Fibroblast of skin of scalp (primary cell): Measurements from ENCODE around the gene PIK3C3.
"Not testable (repeated sequence)": the region's sequence is repeated elsewhere in the genome, so short reads cannot be mapped to it uniquely, and the experiment has no call there.

Experiments
- DNase-seq: peaks from one replicate; pipeline ENCODE4 v3.0.0-alpha.2; 2013

Gene PIK3C3

DNA sequence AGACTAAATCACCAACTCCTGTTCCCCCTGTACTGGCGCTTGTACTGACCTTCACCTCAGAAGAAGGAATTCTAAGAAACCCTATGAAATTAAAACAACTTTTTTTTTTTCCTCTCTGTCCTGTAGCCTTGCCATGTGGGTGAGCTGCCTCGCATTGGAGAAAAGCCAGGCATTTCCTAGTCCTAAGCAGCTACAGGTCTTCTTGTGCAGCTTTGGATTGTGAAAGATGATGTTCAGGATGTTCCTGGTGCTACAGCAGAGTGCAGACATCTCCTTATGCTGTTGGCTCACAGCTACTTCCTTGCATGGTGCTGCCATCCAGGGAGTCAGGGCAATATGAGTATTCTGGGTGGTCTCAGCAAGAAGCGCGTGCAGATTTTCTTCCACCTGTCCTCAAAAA lies 11.9 kb downstream of the PIK3C3 start:
- no peak for DNase-seq

DNA sequence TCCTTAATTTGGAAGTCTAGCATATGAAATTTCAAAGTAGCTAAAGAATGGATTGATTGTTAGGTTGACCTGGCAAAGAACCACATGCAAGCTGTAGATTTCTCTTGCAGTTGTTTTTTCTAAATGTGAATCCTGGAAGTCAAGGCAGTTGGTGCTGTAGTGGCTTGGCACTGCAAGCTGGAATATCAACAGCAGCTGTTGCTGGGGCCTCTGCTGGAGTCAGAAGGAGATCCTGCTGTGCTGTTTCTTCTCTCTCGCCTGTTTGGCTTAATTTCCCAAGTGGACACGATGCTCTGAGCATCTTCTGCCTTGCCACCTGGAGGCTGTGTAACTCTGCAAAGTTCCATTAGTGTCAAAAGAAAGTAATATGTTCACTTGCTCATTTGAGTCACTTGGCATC lies 12.6 kb downstream of the PIK3C3 start:
- no peak for DNase-seq

DNA sequence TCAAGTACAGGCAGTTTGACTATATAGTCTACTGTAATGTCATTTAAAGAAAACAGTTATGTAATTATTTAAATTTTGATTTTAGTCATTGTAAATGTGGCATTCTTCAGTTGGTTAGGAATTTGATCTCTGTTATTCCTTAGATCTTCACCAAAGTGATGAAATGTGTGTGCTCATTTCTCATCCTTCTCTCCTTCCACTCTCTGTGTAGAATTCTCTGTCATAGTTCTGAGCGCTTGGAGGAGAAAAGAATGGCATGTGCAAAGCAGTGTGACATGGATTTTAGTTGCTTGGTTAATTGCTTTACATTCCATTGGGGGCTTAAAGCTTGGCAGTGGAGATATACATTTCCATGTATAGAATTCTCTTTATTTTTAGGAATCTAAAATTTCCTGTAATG lies 14.8 kb downstream of the PIK3C3 start:
- DNase-seq: peak; percentile 55

DNA sequence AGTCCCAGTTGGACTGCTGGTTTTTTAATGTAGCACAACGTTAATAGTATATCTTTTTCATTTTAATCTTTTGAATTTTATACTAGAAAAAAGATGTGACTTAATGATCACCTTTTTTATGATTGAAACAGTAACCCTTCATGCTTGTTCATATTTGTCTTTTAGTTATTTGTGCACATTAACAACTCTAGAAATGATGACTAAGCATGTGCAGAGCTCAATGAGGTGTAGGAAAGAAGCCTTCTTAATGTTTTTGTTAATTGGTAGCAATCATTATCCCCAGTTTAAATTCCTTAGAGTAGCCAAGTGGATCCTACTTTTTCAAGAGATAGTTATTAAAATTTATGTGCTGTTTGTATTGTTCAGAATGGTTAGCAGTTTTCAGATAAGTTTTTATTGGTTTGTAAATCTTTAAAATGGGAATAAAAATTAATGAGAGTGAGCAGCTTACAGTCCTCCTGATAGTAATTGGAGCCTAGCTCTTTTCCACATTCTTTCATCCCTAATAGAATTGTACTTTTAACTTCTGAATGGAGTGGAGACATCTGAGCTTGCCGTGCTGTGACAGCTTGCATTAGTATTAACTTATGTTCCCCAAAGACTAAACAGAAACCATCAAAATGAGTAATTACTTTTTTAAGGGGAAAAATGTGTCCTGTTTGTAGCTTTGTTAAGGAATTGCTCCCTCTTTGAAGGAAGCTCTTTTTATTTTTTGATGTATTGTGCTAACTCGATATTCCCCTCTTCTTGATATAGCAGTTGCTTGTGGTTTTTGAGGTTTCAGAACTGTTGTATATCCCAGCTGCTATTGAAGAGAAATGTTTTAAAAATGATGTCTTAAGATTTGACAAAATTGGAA lies 17.3 kb downstream of the PIK3C3 start:
- peak; percentile 14 for DNase-seq

DNA sequence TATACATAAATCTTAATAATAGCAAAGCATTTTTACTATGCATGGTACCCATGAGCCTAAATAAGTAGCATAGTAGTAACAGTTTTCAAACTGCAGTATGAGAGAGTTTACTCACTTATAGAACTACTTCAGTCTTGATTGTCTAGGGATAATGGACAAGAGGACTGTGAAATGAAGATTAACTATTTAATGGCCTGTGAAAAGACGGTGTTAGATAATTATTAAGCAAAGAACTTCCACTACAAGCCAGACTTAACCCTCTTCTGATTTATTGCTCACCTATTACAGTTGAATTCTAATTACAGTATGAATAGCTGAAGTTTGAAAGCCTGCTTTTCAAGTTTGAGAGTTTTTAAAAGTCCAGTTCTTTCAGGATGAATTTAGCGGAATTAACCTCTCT lies 18.9 kb downstream of the PIK3C3 start:
- no peak for DNase-seq

DNA sequence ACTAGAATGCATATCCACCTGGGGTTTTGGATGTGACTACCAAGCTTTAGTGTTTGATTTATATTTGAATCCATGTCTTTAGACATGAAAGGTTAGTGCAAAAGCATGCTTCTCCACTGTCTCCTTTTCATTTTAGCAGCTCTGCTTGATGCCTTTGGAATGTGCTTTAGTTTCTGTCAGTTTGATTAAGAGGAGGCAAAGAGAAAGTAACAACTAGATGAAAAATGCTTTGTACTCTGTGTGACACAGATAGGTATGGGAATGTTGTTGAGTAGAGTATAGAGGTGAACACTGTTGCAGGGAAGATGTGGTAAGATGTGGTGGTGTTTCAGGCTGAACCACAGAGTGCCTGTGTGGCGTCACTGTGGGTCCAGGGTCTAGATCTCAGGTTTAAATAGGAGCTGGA lies 19.8 kb downstream of the PIK3C3 start:
- DNase-seq: no peak

DNA sequence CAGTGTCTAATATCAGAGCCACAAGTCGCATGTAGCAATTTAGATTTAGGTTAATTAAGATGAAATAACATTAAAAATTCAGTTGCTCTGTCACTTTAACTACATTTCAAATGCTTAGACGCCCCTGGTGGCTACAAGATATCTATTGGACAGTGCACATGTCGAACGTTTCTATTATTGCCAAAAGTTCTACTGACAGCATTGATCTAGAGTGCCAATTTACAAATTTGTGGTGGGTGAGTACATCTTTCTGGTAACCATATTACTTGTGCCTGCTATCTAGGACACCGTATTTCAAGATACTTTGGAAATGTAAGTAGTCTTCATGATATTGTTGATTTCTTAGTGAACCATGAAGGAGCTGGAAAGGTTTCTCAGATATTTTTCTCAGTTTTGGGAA lies 20.2 kb downstream of the PIK3C3 start:
- DNase-seq: no peak

DNA sequence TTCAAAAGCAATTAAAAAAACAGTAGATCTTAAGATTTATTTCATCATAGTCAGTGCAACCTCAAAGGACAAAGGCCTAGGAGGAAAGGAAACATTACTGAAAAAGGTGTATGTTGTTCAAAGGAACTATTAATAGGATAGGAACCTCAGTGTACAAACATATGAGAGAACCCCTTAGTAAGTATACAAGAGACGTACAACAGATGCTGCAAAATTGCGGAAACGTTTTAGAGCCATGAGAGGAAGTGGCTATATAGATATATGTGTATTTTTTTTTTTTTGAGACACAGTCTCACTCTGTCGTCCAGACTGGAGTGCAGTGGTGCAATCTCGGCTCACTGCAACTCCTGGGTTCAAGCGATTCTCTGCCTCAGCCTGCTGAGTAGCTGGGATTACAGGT lies 22.2 kb downstream of the PIK3C3 start:
- no peak for DNase-seq

DNA sequence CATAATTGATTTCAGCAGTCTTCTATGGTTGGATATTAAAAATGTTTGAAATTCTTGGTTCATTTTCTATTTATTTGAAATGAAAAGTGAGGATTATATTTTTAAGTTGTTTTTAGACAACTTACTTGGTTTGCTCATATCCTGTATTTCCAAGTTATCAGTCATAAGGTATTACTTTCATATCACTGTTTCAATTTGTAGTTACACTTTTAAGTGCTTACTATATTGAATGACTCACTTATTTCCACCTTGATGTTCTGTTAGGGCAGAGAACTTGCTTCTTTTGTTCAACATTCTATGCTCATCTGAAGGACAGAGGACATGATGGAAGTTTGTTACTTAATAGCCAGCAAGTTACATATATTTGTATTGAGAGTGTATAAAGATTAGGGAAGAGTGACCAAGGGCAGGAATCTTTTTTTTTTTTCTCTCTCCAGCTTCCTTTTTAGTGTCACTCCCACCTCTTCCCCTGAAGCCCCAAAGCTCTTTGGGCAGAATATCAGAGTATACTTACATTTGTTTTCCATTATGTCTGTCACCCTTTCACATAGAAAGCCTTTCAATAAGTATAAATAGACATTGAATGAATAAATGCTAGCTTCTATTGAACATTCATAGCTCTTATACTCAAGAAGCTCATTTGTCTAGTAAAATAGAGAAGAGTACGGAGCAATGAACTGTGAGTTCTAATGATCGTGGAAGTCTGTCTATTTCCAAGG lies 28.1 kb downstream of the PIK3C3 start:
- no peak for DNase-seq

DNA sequence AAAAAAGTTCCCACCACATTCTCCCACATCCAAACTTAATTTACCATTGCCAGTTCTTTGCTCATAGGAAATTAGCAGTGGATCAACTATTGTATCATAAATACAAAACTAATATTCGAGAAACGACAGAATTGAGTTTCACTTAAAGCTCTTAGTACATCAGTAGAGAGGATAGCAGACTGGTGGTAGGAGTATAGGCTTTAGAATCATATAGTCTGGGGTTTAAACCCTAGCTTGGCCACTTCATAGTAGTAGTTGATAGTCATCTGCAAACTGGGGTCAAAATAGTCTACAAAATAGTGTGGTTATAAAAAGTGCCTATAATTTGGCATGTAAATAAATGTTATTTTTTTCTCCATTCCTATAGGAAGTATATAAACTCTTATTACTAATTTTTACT lies 30.9 kb downstream of the PIK3C3 start:
- no peak for DNase-seq

DNA sequence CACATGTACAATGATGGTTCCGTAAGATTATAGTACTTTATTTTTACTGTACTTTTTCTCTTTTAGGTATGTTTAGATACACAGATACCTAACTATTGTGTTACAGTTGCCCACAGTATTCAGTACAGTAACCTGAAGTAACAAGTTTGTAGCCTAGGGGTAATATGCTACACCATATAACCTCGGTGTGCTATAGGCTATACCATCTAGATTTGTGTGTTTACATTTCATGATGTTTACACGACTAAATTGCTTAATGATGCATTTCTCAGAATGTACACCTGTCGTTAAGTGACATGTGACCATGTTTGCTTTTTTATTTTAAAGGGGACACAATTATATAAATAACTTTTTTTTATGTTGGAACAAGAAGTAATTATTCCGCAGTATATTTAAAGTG lies 34.5 kb downstream of the PIK3C3 start:
- DNase-seq: no peak

DNA sequence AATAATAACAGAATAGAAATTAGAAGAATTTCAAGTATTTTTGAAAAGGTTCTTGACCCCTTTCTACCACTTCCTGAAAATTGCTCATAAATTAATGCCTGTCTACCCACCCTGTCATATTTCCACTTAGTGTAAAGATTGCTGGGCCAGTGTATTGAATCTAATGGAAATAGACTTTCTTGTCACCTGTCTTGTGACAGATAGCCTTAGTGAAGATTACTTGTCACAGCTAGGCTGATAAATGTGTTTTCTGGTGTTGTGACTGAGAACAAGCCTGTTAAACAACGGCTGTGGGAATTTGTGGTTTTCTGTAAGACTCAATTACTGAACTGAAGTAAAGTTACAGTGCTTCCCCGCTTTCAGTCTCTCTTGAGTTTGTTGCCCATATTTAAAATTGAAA lies 37.0 kb downstream of the PIK3C3 start:
- peak; percentile 27 for DNase-seq

DNA sequence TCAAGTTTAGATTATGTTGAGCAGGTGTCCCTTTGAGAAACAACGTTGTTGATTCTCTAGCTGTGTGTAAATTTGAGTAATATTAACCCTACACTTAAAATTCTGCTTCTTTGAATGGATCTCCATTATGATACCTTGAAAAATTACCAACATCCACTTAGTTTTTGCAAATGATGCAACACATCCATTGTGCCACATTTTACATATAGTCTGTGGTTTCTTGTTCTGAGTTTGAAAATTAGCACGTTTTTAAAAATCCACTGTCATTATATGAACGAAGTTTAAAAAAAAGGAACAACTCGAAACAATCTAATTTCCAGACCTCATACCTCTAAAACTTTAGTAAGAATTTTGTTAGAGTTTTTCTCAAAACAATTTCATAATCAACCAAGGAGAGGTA lies 37.7 kb downstream of the PIK3C3 start:
- DNase-seq: no peak

DNA sequence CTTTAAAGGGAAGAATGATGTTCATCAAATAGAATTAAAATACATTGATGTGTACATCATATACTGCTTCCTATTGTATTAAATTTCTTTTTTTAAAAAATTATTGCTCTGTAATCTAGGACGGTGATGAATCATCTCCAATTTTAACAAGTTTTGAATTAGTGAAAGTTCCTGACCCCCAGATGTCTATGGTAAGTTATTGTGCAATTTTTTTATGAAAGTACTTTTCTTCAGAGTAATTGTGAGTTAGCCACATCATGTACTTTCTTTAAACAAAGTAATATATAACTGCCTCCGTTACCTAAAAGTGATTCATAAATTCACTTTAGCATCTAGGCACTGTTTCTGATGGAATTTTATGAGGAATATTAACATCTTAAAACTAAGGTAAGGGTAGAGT lies 38.1 kb downstream of the PIK3C3 start:
- DNase-seq: no peak

DNA sequence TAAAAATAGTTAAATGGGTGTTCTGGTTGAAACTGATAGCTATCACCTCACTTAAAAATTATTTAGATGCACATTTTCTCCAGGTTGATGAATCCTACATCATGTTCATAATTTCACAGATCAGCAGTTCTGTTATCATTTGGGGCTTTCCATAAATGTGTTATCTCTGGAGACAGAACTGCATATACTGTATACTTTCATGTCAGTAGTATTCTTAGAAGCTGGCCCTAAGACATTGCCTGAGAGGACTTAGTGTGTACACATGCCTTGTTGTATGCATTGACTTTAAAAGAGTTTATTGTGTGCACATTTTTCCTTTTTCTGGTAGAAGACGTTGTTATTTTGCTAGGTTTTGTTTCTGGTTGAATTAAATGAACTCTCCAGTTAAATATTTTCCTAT lies 41.0 kb downstream of the PIK3C3 start:
- no peak for DNase-seq

DNA sequence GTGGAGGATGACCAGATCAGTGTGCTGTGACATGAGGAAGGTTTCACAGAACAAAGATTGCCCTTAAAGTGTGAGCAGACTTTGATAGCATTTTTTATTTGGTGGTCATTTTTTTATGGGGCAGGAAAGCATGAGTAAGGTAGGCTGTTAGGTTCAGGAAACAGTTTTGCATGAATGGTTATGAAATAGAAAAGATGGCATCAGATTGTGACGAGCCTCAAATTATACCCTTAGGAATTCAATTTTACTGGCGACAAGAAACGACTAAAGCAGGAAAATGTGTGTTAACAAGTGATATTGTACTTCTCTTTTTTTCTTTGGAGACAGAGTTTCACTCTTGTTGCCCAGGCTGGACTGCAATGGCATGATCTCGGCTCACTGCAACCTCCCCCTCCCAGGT lies 44.7 kb downstream of the PIK3C3 start:
- no peak for DNase-seq

DNA sequence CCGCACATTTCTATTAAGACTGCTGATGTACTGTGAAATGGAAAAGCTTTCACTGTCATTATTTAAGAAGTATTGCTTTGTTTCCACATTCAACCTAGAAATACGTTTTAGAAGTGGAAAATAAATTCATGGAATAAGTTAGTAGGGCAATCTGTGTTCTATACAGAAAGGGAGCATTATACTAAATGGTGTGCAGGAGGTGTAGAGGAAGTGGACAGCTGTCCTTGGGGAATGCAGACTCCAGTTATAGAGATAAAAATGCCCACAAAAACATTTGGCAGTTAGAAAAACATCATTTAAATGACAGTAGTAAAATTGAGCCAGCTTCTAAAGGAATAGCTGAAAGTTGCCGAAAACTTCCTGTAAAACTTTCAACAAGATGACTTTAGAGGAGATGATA lies 46.8 kb downstream of the PIK3C3 start:
- no peak for DNase-seq

DNA sequence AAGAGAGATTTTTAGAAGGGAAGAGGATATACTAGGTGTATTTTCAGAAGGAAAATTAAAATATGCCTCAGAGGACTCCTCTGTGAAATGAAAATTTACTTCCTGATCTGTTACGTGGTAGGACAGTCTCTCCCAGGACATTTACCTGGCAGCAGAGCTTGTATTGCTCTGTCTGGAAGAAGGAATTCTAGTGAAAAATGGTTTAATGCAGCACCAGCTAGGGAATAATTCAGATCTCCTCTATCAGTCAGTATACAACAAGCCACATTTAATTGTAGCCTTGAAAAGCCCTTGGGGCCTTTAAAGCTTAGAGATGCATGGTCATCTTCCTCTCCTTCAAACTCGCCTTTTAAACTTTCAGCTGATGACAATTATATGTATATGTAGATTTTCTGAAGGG lies 49.6 kb downstream of the PIK3C3 start:
- DNase-seq: no peak

DNA sequence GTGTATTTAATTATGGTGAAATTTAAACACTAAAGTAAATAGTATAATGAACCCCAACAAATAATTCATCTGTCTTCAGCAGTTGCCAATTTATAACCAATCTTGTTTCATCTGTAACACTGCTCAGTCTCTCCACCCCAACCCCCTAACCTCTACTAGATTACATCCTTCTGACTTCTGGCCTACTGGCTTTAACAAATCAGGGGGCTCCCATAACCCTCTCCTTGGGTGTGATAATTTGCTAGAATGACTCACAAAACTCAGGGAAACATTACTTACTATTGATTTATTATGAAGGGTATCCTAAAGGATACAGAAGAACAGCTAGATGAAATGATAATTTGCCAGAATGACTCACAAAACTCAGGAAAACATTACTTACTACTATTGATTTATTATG lies 50.7 kb downstream of the PIK3C3 start:
- DNase-seq: no peak

DNA sequence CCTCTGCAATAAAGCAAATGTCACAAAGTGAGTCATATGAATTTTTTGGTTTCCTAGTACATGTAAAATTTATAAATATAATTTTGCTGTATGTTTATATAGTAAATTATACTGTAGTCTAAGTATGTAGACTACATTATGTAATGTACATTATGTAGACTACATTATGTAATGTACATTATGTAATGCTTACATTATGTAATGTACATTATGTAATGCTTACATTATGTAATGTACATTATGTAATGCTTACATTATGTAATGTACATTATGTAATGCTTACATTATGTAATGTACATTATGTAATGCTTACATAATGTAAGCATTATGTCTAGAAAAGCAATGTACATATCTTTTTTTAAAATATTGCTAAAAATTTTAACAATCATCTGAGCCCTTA lies 54.4 kb downstream of the PIK3C3 start:
- DNase-seq: not testable (repeated sequence)

DNA sequence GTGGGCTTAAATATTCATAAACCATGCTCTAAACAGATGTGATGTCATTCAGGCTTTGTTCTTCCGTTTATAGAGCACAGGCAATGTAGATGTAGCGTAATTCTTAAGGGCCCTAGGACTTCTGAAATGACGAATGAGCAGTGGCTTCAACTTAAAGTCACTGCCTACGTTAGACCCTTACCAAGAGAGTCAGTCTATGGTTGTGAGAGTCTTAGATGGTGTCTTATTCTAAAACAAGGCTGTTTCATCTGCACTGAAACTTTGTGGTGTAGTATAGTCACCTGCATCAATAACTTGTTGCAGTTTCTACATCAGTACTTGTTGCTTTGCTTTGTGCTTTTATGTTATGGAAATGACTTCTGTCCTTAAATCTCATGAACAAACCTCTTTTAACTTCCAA lies 56.0 kb downstream of the PIK3C3 start:
- no peak for DNase-seq

DNA sequence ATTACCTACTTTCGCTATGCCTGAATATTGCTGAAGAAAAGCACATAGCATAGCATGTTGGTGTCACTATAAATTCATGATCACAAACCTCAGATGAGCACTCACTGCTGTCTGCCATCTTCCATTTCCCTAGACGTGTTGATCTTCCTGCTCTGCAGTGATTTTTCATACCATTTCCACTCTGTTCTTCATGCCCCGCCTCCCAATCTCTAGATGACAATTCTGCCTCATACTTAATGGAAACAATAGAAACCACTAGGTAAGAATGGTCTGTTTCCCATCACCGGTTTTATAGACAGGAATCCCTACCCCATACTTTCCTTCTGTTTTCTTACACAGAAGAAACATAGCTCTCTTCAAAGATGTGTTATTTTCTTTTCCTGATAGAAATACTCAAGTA lies 63.8 kb downstream of the PIK3C3 start:
- DNase-seq: no peak

DNA sequence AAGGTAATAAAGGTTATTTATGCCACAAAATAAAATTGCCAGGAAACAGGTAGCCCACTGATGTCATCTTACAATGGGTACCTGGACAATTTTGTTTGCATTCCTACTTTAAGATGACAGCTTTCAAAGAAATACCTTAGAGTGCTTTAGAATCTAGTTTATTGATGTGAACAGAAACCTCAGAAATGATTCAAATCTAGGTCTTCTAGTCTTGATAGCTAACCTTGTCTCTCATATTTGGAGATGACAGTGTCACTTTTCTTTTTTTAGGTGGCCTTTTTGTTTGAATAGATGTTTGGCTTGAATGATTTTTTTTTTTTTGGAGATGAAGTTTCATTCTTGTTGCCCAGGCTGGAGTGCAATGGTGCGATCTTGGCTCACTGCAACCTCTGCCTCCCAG lies 69.1 kb downstream of the PIK3C3 start:
- DNase-seq: no peak

DNA sequence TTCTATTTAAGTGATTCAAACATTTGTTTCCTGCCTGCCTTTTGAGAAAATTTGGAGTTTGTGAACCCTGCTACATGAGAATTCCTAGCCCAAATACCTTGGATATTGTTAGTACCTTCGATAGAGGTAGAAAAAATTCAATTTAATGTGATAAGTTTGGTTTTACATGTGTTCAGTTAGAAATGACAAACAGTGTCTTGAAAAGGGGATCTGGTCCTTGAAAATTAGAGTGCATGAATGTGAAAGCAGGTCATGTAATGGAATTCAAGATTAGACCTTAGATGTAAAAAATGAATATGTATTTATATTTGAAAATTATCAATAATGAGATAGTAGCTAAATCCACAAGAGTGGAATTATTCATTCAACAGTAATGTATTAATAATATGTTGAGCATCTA lies 70.5 kb downstream of the PIK3C3 start:
- no peak for DNase-seq
